Fibroblast of peridontal ligament (primary cell): Measurements from ENCODE around the gene ATP6V0E1.
A peak's percentile ranks its signal among the peaks of the same experiment; 100 is the strongest.

Source experiments
- DNase-seq: peaks from one replicate; pipeline ENCODE4 v3.0.0-alpha.2; 2010; ENCODE audit errors: extremely low read depth

ATP6V0E1 gene

GRCh38 chr5:173075970-173076369, 92.4 kb downstream of the ATP6V0E1 start:
- DNase-seq = no peak

GRCh38 chr5:173076471-173076870, 92.9 kb downstream of the ATP6V0E1 start:
- peak; percentile 29 for DNase-seq

- DNase-seq = no peak
These were observed 95.3 kb downstream of the ATP6V0E1 start for GRCh38 chr5:173078878-173079277.
